ENCODE results near the gene RIGI.

GRCh38 chr9:32570262-32570661, 44.3 kb upstream of the RIGI start:
- TF ChIP-seq TCF7 (IDR thresholded peaks at IDR 0.05; ENCODE audit: borderline replicate concordance) (no peak), E2F6 (IDR thresholded peaks at IDR 0.05; ENCODE audit: borderline replicate concordance in 1 of 2, extremely low read depth in 1 of 2, insufficient read depth in 1 of 2, insufficient read length in 1 of 2, low read depth in 1 of 2, low read length in 1 of 2, poor library complexity in 1 of 2, severe bottlenecking in 1 of 2) (no peak), SMC3 (conservative IDR thresholded peaks at IDR 0.05; ENCODE audit: insufficient read depth, low read depth, low read length) (no peak), MXI1 (IDR thresholded peaks at IDR 0.05; ENCODE audit: low read depth, low read length) (no peak), CBX5 (IDR thresholded peaks at IDR 0.05; ENCODE audit: borderline replicate concordance, low read depth) (no peak), CTCF (IDR thresholded peaks at IDR 0.05 in 2 of 3, conservative IDR thresholded peaks at IDR 0.05 in 1 of 3; ENCODE audit: insufficient read depth in 2 of 3, low read depth in 1 of 3, low read length in 3 of 3) (no peak), TCF7L2 (IDR thresholded peaks at IDR 0.05; ENCODE audit: low read depth, low read length) (no peak), IRF2 (CRISPR knock-in tag; IDR thresholded peaks at IDR 0.05) (no peak), CEBPB (tag; IDR thresholded peaks at IDR 0.05) (no peak), HMGN3 (IDR thresholded peaks at IDR 0.05; ENCODE audit: borderline replicate concordance, extremely low read depth, insufficient read length, low read depth, low read length) (no peak), MXD1 (CRISPR knock-in tag; IDR thresholded peaks at IDR 0.05; ENCODE audit: borderline replicate concordance, poor library complexity, severe bottlenecking) (no peak), ESRRA (IDR thresholded peaks at IDR 0.05; ENCODE audit: borderline replicate concordance, low read depth) (no peak), POLR2AphosphoS5 (IDR thresholded peaks at IDR 0.05; ENCODE audit: control insufficient read depth, insufficient read depth, low read depth, low read length) (no peak)
